EH (cell line): ENCODE data around the gene VANGL2.

ENCODE experiments used
- DNase-seq: peaks from one replicate; pipeline ENCODE4 v3.0.0-alpha.2; 2015; ENCODE audit warnings: low read depth

VANGL2 gene

DNA sequence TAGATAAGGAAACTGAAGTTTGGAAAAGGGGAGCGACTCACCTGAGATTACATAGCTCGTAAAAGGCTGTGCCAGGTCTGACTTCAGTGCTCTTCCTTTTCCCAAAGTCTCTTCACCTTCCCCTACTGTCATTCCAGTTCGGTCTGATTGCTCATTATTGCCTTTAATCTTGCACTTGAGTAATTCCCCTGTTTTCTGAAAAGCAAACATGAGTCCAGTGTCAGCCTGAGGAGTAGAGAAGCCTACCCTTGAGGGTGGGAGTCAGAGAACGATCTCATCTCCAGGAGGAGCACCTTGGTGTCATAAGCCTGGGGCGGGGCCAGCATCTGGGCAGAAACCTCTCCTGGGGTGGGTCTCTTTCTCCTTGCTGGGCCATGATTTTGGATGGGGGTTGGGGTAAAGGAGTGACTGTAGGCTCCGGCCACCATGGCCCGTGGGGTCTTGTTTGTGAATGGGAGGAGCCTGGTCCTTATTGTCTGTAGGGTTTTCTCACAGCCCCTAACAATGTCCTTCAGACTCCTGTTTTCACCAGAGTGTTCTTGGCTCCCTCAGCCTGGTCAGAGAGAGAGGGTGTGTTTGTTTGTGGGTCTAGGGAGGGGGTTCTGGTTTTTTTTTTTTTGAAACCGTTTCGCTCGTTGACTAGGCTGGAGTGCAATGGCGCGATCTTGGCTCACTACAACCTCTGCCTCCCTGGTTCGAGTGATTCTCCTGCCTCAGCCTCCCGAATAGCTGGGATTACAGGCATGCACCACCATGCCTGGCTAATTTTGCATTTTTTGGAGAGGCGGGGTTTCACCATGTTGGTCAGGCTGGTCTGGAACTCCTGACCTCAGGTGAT lies 6.0 kb downstream of the VANGL2 start:
- no peak for DNase-seq

DNA sequence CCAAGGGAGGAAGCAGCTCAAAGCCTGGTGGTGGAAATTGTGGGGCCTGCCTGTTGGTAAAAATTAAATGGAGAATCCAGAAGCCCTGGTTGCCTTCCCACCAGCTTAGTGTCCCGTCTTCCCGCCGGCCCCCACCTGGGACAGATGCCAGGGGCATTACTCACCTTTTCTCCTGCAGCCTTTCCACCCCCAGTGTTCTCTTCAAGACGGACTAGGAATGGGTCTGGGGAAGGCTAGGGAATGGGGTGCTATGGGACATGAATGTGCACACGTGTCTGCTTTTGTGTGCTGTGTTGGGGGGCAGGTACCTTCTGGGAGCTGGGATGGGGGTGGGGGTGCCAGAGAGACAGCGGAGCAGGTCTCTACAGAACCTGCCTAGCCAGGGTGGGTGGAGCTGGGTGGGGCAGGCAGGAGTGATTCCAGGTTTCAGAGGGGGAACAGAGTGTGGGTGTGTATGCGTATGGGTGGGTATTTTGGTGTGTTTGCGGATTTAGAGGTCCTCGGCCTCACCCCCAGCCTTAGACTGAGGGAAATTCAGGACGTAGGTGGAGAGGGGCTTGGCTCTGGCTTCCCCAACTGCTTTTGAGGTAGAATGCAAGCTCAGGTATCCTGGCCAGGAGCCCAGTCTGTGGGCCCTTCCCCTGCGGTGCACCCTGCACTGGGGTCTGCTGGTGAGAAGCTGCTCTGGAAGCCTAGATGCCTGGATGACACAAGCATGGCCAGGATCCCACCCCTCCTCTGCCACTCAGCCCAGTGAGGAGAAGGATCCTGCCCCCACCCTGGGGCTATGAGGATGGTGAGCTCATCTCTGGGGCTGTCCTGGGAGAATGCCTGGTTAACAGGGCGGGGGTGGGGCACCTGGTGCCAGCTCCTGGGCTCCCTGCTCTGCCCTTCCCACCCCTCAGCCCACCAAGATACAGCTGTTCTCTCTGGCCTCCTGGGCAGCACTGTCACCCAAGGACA lies 7.8 kb downstream of the VANGL2 start:
- peak; percentile 9 for DNase-seq

- no peak for DNase-seq
Measured at GRCh38 chr1:160408864-160409263, 8.5 kb downstream of the VANGL2 start.

DNA sequence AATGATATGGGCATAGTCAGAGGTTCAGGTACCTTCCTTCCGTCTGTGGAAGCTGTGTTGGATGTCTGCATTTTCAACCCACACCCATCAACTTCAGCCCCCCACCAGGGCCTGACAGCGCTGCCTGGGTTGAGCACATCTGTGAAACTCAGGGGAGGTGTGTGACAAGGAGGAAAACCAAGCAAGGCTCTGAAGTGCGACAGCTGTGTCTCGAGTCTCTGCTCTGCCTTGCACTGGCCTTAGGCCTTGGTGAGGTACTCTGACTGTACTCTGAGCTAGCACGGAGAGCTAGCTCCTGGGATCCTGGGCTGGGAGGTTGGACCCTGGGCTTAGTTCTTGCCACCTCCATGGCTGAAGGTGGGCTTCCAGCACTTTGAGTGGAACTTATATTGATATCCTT lies 9.1 kb downstream of the VANGL2 start:
- no peak for DNase-seq

GRCh38 chr1:160410406-160411005 lies 10.1 kb downstream of the VANGL2 start:
- DNase-seq = no peak

GRCh38 chr1:160411271-160412027 lies 11.1 kb downstream of the VANGL2 start:
- DNase-seq = no peak

GRCh38 chr1:160412028-160412362 lies 11.6 kb downstream of the VANGL2 start:
- no peak for DNase-seq

GRCh38 chr1:160413716-160414115 lies 13.4 kb downstream of the VANGL2 start:
- no peak for DNase-seq

DNA sequence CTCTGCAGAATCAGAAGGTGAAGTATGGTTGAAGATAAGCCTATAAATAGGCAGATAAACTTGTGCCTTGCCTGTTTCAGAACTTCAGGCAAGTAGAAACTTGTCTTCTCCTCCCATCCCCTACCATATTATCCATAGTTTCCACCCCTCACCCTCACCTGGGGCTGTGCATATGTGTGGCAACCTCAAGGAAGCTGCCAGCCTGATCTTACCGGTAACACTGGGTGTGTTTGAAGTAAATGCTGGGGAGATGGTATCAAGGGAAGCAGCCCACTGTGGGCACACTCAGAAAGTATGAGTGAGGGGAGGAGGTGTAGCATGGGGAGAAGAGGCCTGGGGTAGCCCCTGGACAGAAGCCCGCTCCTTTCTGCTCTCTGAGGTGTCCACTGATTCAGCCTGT lies 14.5 kb downstream of the VANGL2 start:
- no peak for DNase-seq

GRCh38 chr1:160415696-160416290 lies 15.4 kb downstream of the VANGL2 start:
- DNase-seq = no peak

GRCh38 chr1:160416369-160416768 lies 16.0 kb downstream of the VANGL2 start:
- DNase-seq = peak; percentile 45

DNA sequence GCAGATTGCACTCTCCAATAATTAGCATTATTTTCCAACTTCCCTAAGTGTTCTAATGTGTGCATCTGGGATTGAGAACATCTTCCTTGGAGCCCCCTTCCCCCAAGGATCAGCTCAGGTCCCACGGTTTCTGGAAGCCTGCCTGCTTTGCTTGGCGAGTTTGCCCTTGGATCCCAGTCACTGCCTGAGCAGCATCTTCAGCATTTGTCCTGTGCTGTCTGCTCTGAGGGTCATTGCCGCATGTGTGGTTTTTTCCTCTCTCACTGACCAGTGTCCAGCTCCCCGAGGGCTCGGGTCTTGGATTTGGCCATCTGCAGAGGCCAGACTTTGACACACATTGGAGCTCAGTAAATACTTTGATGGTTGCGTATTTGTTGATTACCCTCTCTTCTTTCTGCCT lies 18.1 kb downstream of the VANGL2 start:
- DNase-seq = no peak

DNA sequence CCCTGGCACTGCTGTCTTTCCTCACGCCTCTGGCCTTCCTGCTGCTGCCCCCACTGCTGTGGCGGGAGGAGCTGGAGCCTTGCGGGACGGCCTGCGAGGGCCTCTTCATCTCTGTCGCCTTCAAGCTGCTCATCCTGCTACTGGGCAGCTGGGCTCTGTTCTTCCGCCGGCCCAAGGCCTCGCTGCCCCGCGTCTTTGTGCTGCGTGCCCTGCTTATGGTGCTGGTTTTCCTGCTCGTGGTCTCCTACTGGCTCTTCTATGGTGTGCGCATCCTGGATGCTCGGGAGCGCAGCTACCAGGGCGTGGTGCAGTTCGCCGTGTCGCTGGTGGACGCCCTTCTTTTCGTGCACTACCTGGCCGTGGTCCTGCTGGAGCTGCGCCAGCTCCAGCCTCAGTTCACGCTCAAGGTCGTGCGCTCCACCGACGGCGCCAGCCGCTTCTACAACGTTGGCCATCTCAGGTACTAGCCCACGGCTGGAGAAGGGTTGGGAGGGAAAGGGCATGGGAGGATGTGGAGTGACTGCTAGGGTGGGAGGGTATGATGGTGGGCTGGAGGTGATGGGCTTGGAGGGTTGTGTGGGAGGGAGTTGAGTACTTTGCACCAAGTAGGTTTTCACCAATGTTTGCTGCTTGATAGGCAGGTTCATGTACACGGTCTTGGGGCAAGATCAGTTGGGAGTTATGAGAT lies 18.9 kb downstream of the VANGL2 start:
- no peak for DNase-seq

- no peak for DNase-seq
Measured at GRCh38 chr1:160419838-160420169, 19.4 kb downstream of the VANGL2 start.

DNA sequence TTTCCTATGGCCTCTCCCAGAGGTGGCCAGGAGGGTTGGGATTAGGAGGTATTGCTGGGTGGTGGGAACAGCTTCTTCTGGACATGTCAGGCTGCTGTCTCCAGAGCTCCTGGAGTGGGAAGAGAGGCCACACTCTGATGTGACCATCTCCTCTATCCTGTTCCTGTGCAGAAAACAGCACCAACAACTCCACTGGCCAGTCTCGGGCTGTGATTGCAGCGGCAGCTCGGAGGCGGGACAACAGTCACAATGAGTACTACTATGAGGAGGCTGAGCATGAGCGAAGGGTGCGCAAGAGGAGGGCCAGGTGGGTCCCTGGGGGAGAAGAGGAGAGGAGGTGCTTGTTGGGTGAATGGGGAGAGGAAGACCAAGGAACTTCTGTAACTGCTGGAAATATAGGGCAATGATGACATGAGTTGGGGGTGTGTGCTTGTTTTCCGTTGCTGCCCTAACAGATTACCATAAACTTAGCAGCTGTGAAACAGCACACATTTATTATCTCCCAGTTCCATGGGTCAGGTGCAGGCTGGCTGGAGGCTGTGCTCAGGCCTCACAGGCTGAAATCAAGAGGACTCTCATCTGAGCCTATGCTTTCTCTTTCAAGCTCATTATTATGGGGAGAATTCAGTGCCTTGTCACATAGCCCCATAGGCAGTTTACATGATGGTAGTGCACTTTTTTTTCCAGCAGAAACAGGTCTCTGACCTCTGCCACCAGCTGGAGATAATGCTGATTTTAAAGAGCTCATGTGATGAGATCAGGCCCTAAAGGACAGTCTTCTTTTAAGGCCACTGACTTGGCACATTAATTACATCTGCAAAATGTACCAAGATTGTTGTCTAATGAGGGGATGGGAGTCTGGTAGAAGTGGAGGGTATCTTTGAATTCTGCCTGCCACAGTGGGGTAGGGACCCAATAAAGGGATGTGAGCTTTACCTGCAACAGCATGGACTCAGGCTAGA lies 20.8 kb downstream of the VANGL2 start:
- no peak for DNase-seq

- no peak for DNase-seq
Measured at GRCh38 chr1:160421881-160422280, 21.5 kb downstream of the VANGL2 start.

DNA sequence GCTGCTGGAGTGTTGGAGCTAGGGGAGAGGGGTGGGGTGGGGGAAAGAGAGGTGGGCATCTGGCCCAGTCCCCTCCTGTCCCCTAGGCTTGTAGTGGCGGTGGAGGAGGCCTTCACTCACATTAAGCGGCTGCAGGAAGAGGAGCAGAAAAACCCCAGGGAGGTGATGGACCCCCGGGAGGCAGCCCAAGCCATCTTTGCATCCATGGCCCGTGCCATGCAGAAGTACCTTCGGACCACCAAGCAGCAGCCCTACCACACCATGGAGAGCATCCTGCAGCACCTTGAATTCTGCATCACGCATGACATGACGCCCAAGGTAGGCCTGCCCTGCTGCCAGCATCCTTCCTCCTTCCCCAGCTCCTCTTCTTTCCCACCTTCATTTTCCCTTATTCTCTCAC lies 23.6 kb downstream of the VANGL2 start:
- DNase-seq = no peak

GRCh38 chr1:160425847-160426246 lies 25.5 kb downstream of the VANGL2 start:
- no peak for DNase-seq

GRCh38 chr1:160427625-160428024 lies 27.3 kb downstream of the VANGL2 start:
- no peak for DNase-seq

DNA sequence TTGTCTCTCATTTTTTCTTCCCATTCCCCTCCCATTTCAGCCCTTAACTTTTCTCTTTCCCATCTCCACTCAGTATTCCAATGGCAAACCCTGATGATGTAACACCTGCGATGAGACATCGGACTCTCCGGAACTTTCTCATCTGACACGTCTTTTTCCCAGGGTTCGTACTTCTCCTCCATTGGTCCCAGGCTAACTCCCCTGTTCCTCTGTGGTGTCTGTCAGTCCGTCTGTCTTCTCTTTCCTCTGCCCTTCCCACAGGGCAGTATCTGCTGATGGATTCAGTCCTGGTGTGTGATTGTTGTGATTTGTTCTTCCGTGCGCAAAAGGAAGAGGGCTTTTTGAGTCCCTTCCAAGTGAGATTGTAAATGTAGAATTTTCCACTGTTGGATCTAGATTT lies 27.7 kb downstream of the VANGL2 start:
- DNase-seq = no peak
